HG03039 (cell line): ENCODE data around the gene GUSB.

ENCODE experiments used
- ATAC-seq: cut with Tn5 transposase; IDR thresholded peaks from one replicate; pipeline ENCODE4 v1.9.1; 2021; ENCODE audit warnings: mild to moderate bottlenecking, moderate library complexity; ENCODE audit not compliant: unreplicated experiment

The GUSB gene

GRCh38 chr7:65937296-65937695 lies 44.7 kb downstream of the GUSB start:
- no peak for ATAC-seq

GRCh38 chr7:65931685-65932084 lies 50.3 kb downstream of the GUSB start:
- no peak for ATAC-seq

GRCh38 chr7:65927489-65928448 lies 54.2 kb downstream of the GUSB start:
- no peak for ATAC-seq

- no peak for ATAC-seq
Observed at GRCh38 chr7:65926588-65926987, 55.4 kb downstream of the GUSB start.

- no peak for ATAC-seq
Observed at GRCh38 chr7:65925040-65925439, 57.0 kb downstream of the GUSB start.

GRCh38 chr7:65924193-65924592 lies 57.8 kb downstream of the GUSB start:
- ATAC-seq, result no peak

- ATAC-seq, result no peak
Observed at GRCh38 chr7:65923316-65923715, 58.7 kb downstream of the GUSB start.

- no peak for ATAC-seq
Observed at GRCh38 chr7:65915921-65916657, 65.9 kb downstream of the GUSB start.

GRCh38 chr7:65912237-65912636 lies 69.8 kb downstream of the GUSB start:
- ATAC-seq, result no peak
